ENCODE results near the gene FAM131A. TPM values are rescaled to one million over a fixed set of nuclear protein-coding genes. Genes with fewer than 3 reads are reported as not detected.

FAM131A gene
- total and polyA plus RNA-seq, 10 of the 15 experiments (the other 5 are each of a cell fraction or from before 2014, with no cell fraction given), result 0.31 to 4.5 (median 1.5) TPM

- TF ChIP-seq IRF3 (IDR thresholded peaks at IDR 0.05) (no peak), ZBTB40 (IDR thresholded peaks at IDR 0.05; ENCODE audit: borderline replicate concordance) (0 out of 2 replicates have a peak, but pooled peaks have one; percentile 57), WRNIP1 (IDR thresholded peaks at IDR 0.05; ENCODE audit: borderline replicate concordance, low read depth, low read length) (no peak), SIX5 (IDR thresholded peaks at IDR 0.05; ENCODE audit: low read depth, low read length, severe bottlenecking) (peak; percentile 84), MTA2 (IDR thresholded peaks at IDR 0.05; ENCODE audit: low read depth) (no peak), NFIC (IDR thresholded peaks at IDR 0.05; ENCODE audit: low read depth, low read length) (no peak), HDAC6 (IDR thresholded peaks at IDR 0.05; ENCODE audit: unreplicated experiment) (no peak), RELB (IDR thresholded peaks at IDR 0.05; ENCODE audit: low read depth) (0 out of 2 replicates have a peak, but pooled peaks have one; percentile 8), PAX8 (IDR thresholded peaks at IDR 0.05) (no peak), NR2C1 (IDR thresholded peaks at IDR 0.05) (peak; percentile 95), SPI1 (IDR thresholded peaks at IDR 0.05; ENCODE audit: borderline replicate concordance, insufficient read depth, low read depth, low read length) (no peak), IRF5 (IDR thresholded peaks at IDR 0.05; ENCODE audit: borderline replicate concordance) (0 out of 2 replicates have a peak, but pooled peaks have one; percentile 31), RUNX3 (IDR thresholded peaks at IDR 0.05; ENCODE audit: low read length) (peak; percentile 41; the same call in 1 of the 2 replicates), CREB1 (IDR thresholded peaks at IDR 0.05; ENCODE audit: low read depth) (peak; percentile 64; the same call in 1 of the 2 replicates), NKRF (conservative IDR thresholded peaks at IDR 0.05) (peak; percentile 89), USF1 (IDR thresholded peaks at IDR 0.05; ENCODE audit: borderline replicate concordance, extremely low read length, insufficient read depth, low read depth, low read length) (no peak), RAD21 (IDR thresholded peaks at IDR 0.05; ENCODE audit: insufficient read depth, low read depth, low read length) (no peak)
Observed at GRCh38 chr3:184298759-184299487, 38.5 kb upstream of the FAM131A start, which contains the start of gene PSMD2 (continued).
